IMR-90 (cell line): ENCODE measurements around the gene NPM1. TPM values are rescaled to one million over a fixed set of nuclear protein-coding genes. Genes with fewer than 3 reads are reported as not detected.

Experiments used
- microRNA-seq, 2 experiments: library from miRNA; stranded (forward) in 1 of 2; unstranded in 1 of 2; fragments of 10-50 nt in 1 of 2; fragments of <30 nt in 1 of 2; gene quantifications in 1 of 2; microRNA quantifications in 1 of 2; one replicate each; pipeline versions ENCODE3 to v1.1.0; 2013 to 2020; ENCODE audit not compliant: insufficient read depth in 1 of 2, insufficient read length in 1 of 2, unreplicated experiment in 1 of 2
- polyA plus RNA-seq, 3 experiments: library from polyadenylated mRNA; depleted of rRNA; stranded (reverse); fragments of >200 nt; gene quantifications; 2 replicates each; pipeline ENCODE4 v1.2.3, GENCODE V29; 2012; ENCODE audit warnings: low replicate concordance in 1 of 3
- small RNA-seq, 5 experiments: library from RNA; depleted of rRNA; stranded (forward); fragments of <200 nt; gene quantifications; one replicate each; pipeline ENCODE3, GENCODE V24; 2012
- total RNA-seq: library from RNA; depleted of rRNA; stranded (reverse); fragments of >200 nt; gene quantifications from 2 replicates; pipeline ENCODE4 v1.2.3, GENCODE V29; 2012; rRNA removed

The NPM1 gene
- total and polyA plus RNA-seq, 2 of the 4 experiments (the other 2 are of a cell fraction), result 856 to 929 TPM

Small RNA genes within 50 kb of the gene (microRNA-seq; reads per million reads assigned to microRNA genes)
- gene AC091980.1 (ENCODE audit: insufficient read depth, insufficient read length), result not detected
- 4.0 to 40.3 reads per million in 2 experiments for gene MIR3912 (ENCODE audit: insufficient read depth in 1 of 2, insufficient read length in 1 of 2, unreplicated experiment in 1 of 2)
- not detected for gene RN7SL339P (ENCODE audit: insufficient read depth, insufficient read length)
- not detected for gene SNORA70J (ENCODE audit: insufficient read depth, insufficient read length)

Small RNA genes within 50 kb of the gene (small RNA-seq; reads per million reads assigned to genes)
- gene AC091980.1 (0 reads per million in 5 experiments), gene MIR3912 (0 to 28.3 (median 1.6) reads per million in 5 experiments), gene RN7SL339P (0 reads per million in 5 experiments), gene SNORA70J (0 to 0.14 (median 0) reads per million in 5 experiments)

Other genes with a start within 250 kb of the NPM1 start
- not detected in 2 replicates for gene TLX3, start 78.6 kb upstream of the NPM1 start, total RNA-seq
- gene TLX3, start 78.6 kb upstream of the NPM1 start, polyA plus RNA-seq (2012; rRNA removed), result not detected in 2 replicates
- gene FGF18, start 31.8 kb downstream of the NPM1 start, total RNA-seq, result under 0.01 TPM in 1 of 2 replicates, not detected in the other
- gene FGF18, start 31.8 kb downstream of the NPM1 start, polyA plus RNA-seq (2012; rRNA removed), result 0.15 and 0.22 TPM in 2 replicates